Stimulated activated CD8-positive, alpha-beta memory T cell treated with anti-CD3 and anti-CD28 coated beads, Interleukin-7, amount 100 ng/mL, for 48 hours (primary cell): ENCODE measurements around the gene SMPDL3A.

Experiments
- DNase-seq, 2 donors: peaks; one replicate each; pipeline ENCODE4 v3.0.0-alpha.2; 2020; ENCODE audit warnings: low read depth in 1 of 2; ENCODE audit errors: extremely low read depth in 1 of 2

The SMPDL3A gene

DNA sequence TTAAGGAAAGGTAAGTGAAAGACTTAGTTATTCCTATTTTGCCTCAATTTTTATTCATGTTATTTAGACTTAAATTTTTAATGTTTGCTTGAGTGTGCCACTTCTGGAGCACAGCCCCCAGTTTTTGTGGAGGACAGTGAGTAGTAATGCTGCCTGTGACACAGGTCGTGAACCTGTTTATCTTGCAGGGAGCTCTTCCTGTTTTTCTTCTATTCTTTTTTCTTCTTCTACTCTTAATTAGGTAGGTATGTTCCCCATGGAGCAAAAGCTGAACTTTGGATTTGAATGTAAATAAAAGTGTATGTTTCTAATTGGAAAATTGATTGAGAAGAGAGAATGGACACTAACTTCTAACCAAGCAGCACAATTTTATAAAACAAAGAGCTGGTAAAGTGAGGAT, 12.3 kb downstream of the SMPDL3A start:
- no peak for DNase-seq

DNA sequence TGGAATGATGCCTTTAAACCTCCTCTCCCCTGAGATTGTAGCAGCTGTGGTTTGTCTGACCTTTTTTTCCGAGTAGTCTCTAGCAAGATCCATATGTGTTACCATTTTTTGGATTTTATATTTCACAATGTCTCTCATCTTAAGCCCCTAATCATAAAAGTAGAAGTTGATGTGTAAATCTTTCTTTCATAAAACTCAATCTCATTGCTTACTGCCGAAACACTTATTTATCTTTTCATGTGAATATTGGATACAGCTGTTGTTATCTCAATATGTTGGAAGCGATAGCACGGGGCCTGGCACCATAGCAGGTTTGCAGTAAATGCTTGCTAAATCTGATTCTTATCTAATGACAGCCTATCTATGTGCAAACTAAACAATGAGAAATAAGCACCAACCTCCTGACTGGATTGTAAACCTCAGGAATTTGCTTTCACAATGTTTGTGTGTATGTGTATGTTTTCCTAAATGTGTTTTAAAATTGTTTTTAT, 14.2 kb downstream of the SMPDL3A start:
- DNase-seq, result no peak

DNA sequence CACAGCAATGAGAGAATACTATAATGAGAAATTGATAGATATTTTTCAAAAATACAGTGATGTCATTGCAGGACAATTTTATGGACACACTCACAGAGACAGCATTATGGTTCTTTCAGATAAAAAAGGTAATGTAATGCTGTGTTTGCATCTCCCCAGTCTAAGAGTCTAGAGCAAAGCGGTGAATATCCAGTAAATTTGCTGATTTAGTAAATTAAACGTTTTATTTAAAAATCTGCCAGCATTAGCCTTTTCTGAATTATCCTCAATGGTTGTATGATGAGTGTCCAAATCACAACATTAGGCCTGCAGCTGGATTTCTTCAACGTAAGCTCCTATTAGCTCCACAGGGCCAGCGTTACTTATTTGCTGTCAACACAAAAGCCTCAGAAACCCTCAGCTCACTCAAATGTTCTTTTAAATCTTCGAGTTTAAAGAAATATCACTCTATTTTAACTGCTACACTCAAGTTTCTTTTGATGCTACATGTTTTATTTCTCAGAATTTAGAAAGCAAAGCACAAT, 16.0 kb downstream of the SMPDL3A start:
- no peak for DNase-seq

DNA sequence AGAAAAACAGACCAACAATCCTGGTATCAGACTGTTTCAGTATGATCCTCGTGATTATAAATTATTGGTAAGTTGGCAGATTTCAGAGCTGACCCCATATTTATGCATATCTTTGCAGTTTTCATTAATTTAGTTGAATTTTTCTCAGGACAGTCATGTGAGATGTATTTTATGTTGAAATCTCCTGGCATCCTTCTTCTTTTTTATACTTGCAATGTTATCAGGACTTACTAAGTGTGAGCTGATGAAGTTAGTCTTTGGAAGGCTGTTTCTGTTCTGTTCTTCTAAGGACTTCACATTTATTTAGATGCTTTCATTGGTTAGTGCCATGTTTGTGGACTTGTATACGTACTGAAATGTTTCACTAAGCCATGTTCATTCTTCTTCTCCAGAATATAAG, 17.2 kb downstream of the SMPDL3A start:
- no peak for DNase-seq

DNA sequence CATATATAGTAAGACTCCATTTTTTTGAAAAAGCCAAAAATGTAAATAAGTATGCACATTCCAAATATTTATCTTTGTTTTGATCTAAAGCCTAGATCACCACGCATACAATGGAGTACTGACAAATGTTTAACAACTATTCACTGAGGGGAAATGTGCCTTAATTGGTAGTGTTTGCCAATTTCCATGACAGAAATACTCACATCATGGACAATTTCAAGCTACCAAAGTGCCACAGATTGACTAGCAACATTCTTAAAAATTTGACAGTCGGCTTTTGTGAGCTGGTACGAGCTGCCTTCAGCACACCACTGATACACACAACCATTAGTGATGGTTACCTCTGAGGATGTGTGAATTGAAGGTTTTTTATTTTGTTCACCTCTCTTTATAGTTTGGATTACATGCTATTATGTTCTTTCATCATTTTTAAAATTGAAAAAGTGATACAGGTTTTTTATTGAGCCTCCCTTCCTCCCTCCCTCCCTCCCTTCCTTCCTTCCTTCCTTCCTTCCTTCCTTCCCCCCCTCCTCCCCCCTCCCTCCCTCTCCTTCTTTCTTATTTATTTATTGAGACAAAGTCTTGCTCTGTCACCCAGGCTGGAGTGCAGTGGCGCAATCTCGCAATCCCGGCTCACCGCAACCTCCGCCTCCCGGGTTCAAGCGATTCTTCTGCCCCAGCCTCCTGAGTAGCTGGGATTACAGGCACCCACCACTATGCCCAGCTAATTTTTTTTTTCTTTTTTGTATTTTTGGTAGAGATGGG, 19.2 kb downstream of the SMPDL3A start:
- DNase-seq, result no peak

DNA sequence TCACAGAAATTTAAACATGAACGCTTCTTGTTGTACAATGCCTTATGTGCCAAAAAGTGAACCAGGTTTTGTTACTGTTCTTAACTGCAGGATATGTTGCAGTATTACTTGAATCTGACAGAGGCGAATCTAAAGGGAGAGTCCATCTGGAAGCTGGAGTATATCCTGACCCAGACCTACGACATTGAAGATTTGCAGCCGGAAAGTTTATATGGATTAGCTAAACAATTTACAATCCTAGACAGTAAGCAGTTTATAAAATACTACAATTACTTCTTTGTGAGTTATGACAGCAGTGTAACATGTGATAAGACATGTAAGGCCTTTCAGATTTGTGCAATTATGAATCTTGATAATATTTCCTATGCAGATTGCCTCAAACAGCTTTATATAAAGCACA, 19.9 kb downstream of the SMPDL3A start:
- DNase-seq, result no peak

DNA sequence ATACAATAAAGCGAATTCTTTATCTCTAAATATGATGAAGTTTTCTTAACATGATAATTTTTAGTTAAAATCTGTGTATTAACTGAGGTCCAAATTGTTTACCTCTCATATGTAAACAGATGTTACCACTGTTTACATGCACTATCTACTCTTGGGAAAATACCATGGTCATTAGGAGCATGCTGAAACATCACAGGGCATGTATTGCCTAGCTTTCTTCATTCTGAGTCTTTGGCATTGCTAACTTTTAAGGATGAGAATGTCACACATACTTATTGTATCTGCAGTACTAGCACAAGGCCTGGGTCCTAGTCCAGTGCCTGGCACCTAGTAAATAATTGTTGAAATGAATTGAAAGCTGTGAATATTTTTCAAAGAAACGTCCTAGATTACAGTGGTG, 20.6 kb downstream of the SMPDL3A start:
- DNase-seq, result no peak

DNA sequence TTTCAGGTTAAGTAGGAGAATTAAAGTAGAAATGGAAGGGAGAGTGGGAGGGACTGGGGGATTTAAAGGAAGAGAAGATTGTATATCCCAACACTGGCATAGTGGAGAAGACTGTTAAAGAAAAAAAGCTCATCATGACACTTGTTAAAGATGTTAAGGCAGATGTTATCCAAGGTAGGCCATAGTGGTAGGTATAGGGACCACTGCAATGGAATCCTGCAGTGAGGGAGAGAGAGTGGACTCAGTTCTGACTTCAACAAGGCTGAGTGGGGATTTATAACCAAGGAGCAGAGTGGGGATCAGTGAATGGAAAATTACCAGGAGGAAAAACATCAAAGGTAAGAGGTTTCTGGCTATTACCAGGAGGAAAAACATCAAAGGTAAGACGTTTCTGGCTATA, 21.1 kb downstream of the SMPDL3A start:
- no peak for DNase-seq

DNA sequence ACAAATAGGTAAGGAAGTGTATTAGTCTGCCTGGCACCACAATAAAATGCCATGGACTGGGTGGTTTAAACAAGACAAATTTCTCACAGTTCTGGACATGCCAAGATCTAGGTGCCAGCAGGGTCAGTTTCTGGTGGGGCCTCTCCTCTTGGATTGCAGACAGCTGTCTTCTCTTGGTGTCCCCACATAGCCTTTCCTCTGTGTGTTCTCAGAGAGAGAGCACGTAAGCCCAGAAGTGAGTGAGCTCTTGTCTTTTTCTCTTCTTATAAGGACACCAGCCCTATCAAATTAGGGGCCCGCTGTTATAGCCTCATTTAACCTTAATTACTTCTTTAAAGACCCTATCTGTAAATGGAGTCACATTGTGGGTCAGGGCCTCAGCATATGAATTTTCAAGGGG, 28.3 kb downstream of the SMPDL3A start:
- DNase-seq, result no peak

DNA sequence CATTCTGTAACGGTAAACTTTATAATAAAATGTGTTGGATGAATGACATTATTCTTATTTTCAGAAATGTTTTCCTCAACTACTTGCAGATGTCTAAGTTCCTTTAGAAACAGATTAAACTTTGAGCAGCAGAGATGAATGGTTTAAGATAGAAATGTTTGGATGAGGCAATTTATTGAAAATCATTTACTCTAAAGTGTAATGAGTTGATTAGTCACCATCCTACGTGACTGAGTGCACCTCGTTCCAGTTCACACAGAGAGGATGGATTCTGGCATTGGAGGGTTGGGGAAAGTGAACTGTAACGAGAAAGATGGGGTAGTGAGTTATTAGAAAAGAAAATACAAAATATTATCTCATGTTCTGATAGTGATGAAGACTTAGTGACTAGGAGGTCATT, 28.7 kb downstream of the SMPDL3A start:
- DNase-seq, result no peak

DNA sequence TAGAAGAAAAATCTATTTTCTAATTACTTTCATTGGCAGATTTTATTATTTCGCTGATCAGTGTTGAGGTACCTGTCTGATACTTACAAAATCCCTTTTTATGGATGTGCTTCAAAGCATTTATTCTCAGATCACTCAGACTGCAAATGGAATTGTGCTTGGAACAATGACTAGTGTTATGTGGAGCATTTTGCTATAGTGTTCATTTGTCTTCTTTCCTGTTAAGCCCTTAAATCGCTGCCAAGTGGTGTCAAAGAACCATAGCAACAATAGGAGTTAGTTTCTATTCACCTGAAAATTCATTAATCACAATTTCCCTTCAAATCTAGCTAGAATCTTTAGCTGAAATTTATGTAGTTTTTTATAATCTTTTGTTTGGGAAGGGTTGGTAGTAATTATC, 29.8 kb downstream of the SMPDL3A start:
- DNase-seq, result no peak

DNA sequence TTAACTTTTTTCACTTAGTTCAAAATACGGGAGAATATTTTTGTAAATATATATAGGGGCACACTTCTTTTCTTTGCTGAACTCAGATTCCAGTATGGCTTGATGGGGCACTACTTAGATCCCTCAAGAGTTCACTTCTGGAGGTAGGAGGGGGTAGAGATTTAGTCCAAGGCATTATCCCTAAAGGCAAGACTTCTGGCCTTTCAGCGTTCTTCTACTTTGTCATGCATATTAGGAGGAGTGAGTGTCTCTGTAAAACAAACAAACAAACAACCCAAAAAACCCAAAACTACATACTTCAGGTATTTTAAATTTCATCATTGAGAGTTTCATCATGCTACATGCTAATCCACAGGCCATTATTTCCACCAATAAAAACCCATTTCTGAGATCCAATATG, 32.0 kb downstream of the SMPDL3A start:
- no peak for DNase-seq

DNA sequence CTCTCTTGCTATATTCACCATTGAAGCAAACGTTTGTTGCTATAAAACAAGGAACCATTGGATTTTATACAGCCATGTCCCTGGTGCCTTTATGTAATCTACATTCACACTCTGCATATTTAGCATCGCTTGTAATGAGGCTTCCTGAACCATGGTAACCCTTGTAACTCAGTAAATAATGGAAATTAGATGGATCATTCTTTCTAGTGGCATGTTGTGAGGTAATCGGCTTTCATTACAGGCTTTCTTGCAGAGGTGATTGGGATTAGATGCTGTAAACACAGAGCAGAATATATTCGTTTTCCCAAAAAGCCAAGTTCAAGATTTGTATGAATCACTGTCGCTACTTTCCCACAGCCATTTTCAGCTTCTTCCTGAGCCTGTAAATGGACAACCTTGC, 36.1 kb downstream of the SMPDL3A start:
- no peak for DNase-seq

DNA sequence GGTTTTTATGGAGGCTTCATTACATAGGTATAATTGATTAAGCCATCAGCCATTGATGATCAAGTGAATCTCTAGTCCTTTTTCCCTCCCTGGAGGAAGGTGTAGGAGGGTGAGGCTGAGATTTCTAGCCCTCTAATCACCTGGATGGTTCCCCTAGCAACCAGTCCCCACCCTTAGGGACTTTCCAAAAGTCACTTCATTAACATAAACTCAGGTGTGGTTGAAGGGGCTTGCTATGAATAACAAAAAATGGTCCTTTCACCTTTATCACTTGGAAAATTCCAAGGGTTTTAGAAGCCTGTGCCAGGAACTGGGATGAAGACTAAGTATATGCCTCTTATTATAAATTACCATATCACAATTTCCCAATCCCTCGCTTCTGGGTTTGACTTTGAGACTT, 40.4 kb downstream of the SMPDL3A start:
- DNase-seq, result no peak

DNA sequence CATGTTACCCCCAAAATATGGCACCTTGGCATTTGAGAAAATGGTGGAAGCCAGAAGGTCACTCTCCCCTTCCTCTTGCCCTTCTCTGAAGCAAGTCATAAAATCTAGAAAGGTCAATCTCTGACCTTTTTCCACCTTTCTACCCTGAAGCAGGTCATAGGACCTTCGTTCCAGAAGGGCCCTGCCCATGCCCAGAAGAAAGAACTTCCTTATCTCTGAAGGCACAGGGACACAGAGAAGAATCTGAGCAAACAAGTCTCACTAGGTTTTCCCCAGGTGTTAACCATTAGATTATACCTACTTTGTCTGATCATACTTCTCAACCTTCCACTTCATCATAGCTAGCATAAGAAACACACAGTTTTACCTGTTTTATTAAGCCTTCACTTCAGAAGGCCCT, 42.5 kb downstream of the SMPDL3A start:
- DNase-seq, result no peak

DNA sequence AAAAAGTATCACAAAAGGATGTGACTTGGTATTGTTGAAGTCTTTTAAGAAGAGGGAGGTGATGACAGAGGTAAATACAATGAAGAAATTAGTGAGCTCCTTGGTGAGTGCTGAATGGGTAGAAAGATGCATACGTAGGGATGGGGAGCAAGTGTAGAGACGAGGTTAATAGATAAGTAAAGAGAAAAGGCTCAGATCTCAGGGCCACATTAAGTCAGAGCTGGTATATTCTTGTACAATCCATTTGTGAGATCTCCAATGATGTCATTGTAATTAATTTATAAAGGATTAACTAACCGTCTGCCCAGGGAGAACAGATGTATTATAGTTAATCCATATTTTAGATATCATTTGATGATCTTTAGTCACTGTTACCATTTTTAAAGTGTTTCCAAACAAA, 43.4 kb downstream of the SMPDL3A start:
- DNase-seq, result no peak

DNA sequence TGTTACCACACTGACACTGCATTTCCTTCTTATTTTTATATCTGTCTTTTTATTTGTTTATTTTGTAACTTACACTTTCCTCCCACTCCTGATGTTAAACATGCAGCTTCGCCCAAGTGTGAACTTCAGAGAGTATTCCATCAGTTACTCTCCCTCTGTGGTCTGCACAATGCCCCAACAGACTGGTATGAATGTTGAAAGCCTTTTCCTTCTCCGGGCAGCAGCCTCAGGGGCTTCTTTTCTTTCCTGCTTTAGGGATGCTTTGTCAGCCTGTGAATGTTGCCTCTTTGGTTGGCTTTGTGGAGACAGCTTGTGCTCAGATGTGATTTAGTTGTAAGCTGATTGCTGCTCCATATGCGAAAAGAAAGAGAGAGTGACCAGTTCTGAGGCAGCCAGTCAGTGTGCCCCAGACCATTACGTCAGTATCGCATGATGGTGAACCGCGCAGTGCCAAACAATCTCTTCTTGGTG, 44.0 kb downstream of the SMPDL3A start:
- DNase-seq, result no peak

DNA sequence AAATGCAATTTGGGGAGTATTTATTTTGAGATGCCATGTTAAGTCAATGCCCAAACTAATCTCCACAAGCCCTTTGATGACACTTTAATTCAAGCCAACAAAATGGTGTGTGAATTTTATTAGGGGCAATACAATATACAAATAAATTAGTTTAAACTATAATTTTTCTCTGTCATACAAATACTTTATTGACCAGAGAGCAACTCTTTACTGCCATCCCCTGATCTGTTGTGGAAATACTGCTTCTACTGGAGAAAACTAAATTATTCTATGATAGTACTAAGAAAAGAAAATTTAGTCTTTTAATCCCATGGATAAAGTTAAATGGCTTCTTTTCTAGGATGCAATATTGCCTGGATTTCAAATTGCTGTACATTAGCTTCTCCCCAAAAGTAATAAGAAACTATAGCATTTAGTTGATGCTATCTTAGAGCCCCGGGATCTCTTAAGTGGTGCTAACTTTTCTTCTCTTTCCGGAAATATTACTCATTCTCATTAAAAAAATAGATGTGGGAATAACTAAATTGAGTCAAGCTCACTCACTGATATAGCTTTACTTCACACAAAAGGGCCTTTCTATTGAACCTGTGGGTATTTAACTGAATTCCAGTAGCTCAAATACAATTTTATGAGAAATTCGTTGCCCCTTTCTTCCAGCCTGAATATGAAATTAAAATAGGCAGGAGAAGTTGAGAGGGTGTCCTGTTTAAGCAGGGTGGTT, 49.2 kb downstream of the SMPDL3A start:
- no peak for DNase-seq

DNA sequence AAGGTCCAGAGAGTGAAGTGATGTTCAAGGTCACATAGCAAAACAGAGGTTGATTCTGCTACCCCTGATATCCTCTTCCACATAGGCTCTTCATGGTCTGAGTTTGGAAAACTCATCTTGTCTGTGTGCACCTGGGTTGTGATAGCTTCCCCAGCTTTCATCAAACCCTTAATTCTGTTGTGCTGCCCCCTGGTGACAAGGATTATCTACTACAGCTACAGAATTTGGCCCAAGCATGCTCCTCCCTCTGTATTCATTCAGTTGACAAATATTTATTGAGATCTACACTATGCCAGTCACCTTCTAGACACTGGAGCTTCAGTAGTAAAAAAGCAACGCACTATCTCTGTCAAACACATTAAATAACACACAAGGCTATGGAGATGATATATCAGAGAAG, 50.4 kb downstream of the SMPDL3A start:
- DNase-seq, result peak in 1 of 2 donors; percentile 9

DNA sequence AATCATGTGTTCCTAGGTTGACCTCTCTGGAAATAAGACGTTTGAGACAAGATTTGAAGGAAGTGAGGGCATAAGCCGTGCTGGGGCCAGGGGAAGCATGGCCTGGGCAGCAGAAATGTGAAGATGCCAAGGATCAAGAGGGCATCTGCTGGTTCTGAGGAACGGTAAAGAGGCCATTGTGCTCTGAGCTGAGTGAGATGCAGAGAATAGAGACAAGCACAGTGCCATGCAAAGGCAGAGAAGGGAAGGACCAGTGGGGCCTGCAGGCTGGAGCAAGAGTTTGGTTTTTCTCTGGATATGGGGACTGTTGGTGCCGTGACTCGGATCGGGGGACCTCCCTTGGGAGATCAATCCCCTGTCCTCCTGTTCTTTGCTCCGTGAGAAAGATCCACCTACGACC, 50.8 kb downstream of the SMPDL3A start:
- no peak for DNase-seq

DNA sequence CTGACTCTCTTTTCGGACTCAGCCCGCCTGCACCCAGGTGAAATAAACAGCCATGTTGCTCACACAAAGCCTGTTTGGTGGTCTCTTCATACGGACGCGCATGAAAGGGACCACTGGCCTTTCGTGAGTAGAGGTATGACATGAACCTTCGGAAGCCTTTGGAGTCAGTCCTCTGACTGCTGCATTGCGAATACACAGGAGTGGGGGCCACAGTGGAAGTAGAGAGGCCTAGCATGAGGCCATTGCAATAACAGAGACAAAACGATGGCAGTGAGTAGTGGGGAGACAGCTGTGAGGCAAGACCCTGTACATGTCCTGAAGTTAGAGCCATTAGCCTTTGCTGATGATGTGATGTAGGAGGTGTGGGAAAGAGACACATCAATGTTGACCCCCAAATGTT, 56.4 kb downstream of the SMPDL3A start:
- DNase-seq, result no peak
